ENCODE data around the gene CCL19.

Gene CCL19

GRCh38 chr9:34684816-34685215 lies 6.3 kb downstream of the CCL19 start:
- ATAC-seq, result no peak
- TF ChIP-seq ZNF565 (CRISPR knock-in tag; conservative IDR thresholded peaks at IDR 0.05; ENCODE audit: low read depth) (no peak), GLIS3 (CRISPR knock-in tag; IDR thresholded peaks at IDR 0.05) (no peak)

- ATAC-seq, result no peak
- TF ChIP-seq CREB5 (CRISPR knock-in tag; IDR thresholded peaks at IDR 0.05; ENCODE audit: low read depth) (no peak), SNAI2 (CRISPR knock-in tag; IDR thresholded peaks at IDR 0.05) (no peak), ARNTL (CRISPR knock-in tag; IDR thresholded peaks at IDR 0.05; ENCODE audit: borderline replicate concordance, low read depth) (no peak), PPARA (CRISPR knock-in tag; IDR thresholded peaks at IDR 0.05; ENCODE audit: borderline replicate concordance) (no peak), ISL1 (CRISPR knock-in tag; IDR thresholded peaks at IDR 0.05) (no peak), ZNF8 (CRISPR knock-in tag; IDR thresholded peaks at IDR 0.05) (no peak), BACH2 (CRISPR knock-in tag; IDR thresholded peaks at IDR 0.05; ENCODE audit: borderline replicate concordance) (no peak), TSHZ2 (CRISPR knock-in tag; IDR thresholded peaks at IDR 0.05) (no peak), CSDC2 (CRISPR knock-in tag; IDR thresholded peaks at IDR 0.05) (no peak), ESRRG (CRISPR knock-in tag; IDR thresholded peaks at IDR 0.05) (no peak), GLIS3 (CRISPR knock-in tag; IDR thresholded peaks at IDR 0.05) (no peak), CSRNP3 (CRISPR knock-in tag; IDR thresholded peaks at IDR 0.05) (no peak), PATZ1 (CRISPR knock-in tag; IDR thresholded peaks at IDR 0.05; ENCODE audit: borderline replicate concordance) (no peak), ZFP3 (CRISPR knock-in tag; IDR thresholded peaks at IDR 0.05) (no peak), TCF4 (CRISPR knock-in tag; IDR thresholded peaks at IDR 0.05; ENCODE audit: borderline replicate concordance) (no peak), ZNF70 (CRISPR knock-in tag; IDR thresholded peaks at IDR 0.05) (no peak), ZC3H10 (CRISPR knock-in tag; IDR thresholded peaks at IDR 0.05) (no peak), POU6F1 (CRISPR knock-in tag; IDR thresholded peaks at IDR 0.05; ENCODE audit: borderline replicate concordance, low read depth) (no peak), OSR1 (CRISPR knock-in tag; IDR thresholded peaks at IDR 0.05) (no peak), ZNF565 (CRISPR knock-in tag; conservative IDR thresholded peaks at IDR 0.05; ENCODE audit: low read depth) (no peak)
Measured at GRCh38 chr9:34684145-34684544, 6.9 kb downstream of the CCL19 start.

- no peak for ATAC-seq
- TF ChIP-seq ZFP3 (CRISPR knock-in tag; IDR thresholded peaks at IDR 0.05) (no peak), POU6F1 (CRISPR knock-in tag; IDR thresholded peaks at IDR 0.05; ENCODE audit: borderline replicate concordance, low read depth) (no peak)
Measured at GRCh38 chr9:34675869-34676268, 15.2 kb downstream of the CCL19 start.

Data from SK-N-SH treated with all-trans-retinoic acid at 6 μM for 48 hours (cell line).